ENCODE results near the gene WDR76. TPM values are rescaled to one million over a fixed set of nuclear protein-coding genes. Genes with fewer than 3 reads are reported as not detected.
A peak's percentile ranks its signal among the peaks of the same experiment; 100 is the strongest.

Gene WDR76
- polyA plus RNA-seq, 12 donors: 5.8 to 21.5 (median 9.1) TPM; not detected in 1

DNA sequence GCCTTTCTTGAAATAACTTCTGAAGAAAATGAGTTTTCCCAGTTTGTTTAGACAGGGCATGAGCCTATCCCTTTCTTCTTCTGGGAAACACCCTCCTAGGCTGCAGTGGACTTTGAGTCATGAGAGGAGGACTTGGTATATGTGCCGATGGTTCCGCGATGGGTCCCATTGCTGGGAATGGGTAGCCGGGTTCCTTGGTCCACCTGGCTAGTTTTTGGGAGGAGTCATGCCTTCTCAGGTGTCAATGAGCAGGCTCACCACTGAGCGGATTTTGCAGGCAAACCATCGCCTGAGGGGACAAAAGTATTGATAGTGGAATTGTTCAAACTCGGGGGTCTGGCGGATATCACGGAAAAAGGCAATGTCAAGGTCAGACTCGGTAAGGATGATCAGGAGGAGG is 46.8 kb downstream of the WDR76 start:
- no peak for DNase-seq

DNA sequence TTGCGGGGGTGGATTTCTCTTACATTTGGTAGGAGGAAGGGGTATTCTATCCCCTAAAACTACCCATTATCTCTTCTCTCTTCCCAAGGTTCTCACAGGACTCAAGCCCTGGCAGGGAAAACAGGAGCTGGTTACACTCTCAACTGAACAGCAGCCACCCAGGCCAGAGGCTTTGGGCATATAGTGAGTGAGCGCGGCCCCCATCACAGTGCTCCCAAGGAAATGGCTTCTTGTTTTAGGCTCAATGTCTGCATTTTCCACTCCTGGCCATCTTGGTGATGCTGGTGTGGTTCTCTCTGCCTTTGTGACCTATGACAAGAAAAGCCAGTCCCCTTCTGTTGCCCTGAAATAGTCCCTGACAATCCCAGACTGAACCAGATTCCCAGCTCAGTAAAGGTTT is 50.1 kb downstream of the WDR76 start:
- DNase-seq: no peak

DNA sequence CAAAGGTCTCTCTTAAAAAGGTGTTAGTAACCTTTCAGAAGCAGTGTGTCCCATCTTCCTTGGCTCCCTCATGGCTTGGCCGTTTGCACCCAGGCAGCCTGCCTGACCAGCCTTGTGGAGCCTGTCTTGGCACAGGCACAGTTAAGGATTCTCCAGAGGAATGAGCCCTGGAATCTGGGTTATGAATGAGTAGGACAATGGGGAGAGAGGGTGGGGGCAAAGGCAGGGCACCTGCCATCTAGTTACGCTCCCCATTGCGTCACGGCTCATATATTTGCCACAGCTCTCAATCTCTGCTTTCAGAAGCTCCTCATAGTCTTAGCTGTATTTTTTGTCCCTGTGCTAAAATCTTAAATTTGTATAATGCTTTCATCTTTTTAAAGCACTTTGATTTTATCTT is 50.6 kb downstream of the WDR76 start:
- no peak for DNase-seq

- DNase-seq: no peak
Measured at GRCh38 chr15:43878446-43878845, 51.6 kb downstream of the WDR76 start.

DNA sequence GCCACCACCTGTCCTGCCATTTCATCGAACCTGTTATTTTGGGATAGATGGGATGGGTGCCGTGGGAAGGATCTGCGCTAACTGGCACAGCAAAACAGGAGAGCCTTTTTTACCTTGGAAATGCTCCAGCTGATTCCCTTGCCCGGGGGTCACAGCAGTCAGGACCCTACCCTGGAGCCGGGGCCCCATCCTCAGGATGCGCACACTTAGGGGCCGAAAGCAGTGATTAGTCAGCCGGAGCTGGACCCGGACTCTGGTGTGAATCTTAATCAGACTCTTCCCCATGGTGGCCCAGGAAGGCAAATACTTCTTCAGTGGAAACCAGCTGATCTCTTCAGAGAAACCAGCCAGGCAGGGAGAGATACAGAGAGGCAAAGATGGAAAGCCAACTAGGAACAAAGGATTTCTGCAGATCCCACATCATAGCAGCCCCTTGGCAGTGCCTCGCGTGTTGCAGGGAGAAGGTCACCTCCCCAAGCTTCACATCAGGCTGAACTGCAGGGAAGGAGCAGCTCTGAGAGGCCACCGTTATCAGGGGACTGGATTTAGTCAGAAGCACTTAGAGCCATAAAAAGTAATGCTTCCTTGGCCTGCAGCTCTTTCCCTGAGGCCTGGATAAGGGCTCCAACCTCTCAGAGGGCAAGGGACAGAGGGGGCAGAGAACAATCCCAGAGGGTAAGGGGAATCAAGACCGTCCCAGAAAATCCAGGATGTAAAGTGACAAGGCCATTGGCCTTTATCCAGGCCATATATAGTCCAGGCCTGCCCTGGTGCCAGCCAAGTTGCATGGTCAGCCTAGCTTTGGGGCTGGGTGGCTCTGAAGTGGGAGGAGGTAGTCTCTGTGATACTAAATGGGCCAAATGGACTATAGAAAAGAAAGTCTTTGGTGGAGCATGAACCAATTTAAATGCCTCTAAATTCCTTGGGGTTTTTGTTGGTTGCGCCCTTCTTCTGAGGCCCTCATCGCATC is 52.9 kb downstream of the WDR76 start:
- no peak for DNase-seq

- no peak for DNase-seq
Measured at GRCh38 chr15:43880406-43881194, 53.8 kb downstream of the WDR76 start.

DNA sequence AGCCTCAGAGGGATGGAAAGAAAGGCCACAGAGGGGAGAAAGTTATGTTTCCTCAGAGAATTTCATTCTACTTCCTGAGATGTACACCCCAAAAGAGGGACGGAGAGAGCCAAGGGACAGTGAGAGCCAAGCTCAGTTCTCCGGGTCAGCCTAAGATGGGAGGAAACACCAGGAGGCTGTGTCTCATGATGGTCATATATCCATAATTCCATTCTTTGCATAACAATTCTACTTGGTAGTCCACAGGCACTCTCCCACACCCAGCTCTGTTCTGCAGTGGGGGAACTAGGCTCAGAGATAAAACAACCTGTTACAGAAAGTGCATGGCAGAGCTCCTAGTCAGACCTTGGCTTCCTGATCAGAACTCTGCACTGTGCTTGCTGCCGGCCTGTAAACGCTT is 54.4 kb downstream of the WDR76 start:
- no peak for DNase-seq

GRCh38 chr15:43881944-43882343 is 55.1 kb downstream of the WDR76 start:
- no peak for DNase-seq

- DNase-seq: no peak
Measured at GRCh38 chr15:43883571-43883970, 56.8 kb downstream of the WDR76 start.

GRCh38 chr15:43886558-43886957 is 59.8 kb downstream of the WDR76 start:
- no peak for DNase-seq

DNA sequence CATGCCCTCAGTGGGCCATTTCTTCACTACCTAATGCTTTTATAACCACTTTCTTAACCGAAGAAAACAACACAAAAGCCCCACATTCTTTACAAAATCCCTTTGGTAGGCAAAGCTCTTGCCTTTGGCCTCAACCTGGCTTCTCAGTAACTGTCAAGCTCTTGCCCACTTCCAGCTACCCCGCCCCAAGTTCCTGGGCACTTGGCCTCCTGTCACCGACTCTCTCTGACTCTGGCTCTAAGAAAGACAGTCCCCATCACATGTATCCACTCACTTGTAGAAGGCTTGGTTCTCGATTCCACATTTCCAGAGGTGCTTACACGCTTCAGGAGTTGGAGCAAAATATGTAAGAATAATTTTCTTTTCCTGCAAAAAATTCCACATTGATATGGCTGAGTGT is 61.1 kb downstream of the WDR76 start:
- no peak for DNase-seq

GRCh38 chr15:43889042-43889441 is 62.2 kb downstream of the WDR76 start:
- no peak for DNase-seq

DNA sequence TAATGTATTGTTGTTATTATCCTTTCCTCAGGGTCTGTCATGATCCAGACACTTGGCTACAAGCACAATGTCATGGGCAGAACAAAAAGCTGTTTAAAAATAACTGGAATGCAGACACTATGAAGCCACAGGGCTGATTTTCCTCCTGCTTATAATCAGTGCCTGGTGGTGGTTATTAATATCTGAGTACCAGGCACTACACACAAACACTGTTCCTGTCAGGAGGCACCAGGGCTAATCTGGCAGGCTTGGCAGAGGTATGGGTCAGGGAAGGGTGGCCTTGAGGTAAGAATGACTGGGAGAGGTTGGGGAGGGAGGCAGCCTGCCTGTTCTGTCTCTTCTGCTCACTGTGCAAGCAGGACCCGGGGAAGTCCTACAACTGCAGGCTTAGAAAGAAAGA is 67.2 kb downstream of the WDR76 start:
- no peak for DNase-seq

- DNase-seq: no peak
Measured at GRCh38 chr15:43895586-43895985, 68.8 kb downstream of the WDR76 start.

DNA sequence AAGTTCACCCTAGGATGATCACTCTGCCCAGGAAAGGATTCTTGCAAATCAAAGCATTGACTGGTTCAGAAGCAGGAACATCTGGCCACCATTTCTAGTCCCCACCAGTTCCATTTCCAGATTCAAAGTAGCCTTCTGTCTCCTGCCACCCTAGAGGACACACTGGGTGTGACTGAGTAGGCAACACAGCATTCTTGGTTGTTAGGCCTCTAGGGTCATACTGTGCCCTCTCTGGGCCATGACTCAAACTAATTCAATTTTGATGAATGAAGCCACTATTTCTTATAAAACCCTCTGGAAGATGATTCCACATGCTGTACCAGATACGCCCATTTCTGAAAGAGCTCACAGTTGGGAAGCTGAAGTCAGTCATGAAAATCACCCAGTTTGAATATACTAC is 69.7 kb downstream of the WDR76 start:
- DNase-seq: no peak

- no peak for DNase-seq
Measured at GRCh38 chr15:43898891-43899290, 72.1 kb downstream of the WDR76 start.

DNA sequence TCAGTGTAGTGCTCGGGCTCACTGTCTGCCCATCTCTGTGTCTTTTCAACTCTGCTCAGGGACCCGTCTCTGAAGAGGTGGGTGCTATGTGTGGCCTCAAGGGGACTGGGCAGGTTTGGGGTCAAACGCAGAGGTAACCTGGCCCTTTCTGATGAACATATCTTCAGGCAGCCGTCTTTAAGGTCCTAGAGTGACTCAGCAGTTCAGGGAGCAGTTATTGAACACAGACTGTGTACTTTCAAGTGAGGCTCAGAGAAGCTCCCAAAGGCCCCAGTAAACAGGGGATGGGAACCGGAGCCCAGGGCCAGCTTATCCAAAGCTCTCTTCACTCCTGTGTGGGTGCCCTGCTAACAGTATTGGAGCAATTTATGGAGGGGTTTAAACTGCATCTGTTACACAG is 73.1 kb downstream of the WDR76 start:
- DNase-seq: no peak

- no peak for DNase-seq
Measured at GRCh38 chr15:43900996-43901395, 74.2 kb downstream of the WDR76 start.

- DNase-seq: no peak
Measured at GRCh38 chr15:43901495-43901894, 74.7 kb downstream of the WDR76 start.

DNA sequence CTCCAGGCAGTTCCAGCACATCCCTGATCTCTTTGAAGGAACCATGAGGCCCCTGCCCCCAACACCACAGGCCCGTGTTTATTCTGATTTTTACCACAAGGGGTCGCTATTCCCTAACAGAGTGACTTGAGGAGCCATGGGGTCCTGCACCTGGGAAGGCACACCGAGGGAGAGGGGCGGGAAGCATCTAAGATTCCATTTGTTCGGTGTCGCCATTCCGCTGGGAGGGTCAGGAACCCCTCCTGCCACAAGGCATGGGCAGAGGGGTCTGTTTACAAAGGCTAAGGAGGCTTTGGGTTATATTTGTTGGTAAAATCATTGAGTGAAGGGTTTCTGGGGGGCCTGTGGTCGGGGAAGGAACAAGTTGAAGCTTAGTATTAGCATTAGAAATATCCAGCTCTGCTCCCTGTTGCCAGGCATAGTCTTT is 77.1 kb downstream of the WDR76 start:
- peak; percentile 61 for DNase-seq

GRCh38 chr15:43905755-43906154 is 79.0 kb downstream of the WDR76 start:
- no peak for DNase-seq

GRCh38 chr15:43908516-43909050 is 81.8 kb downstream of the WDR76 start:
- DNase-seq: no peak
